Hematopoietic multipotent progenitor cell treated with erythropoietin and hydrocortisone succinate and interleukin-3 and kit ligand, for 17 days (in vitro differentiated cells): Measurements from ENCODE around the gene C5orf15.
A peak's percentile ranks its signal among the peaks of the same experiment; 100 is the strongest.
"Not testable (repeated sequence)": the region's sequence is repeated elsewhere in the genome, so short reads cannot be mapped to it uniquely, and the experiment has no call there.

Source experiments
- DNase-seq: peaks from one replicate; pipeline ENCODE4 v3.0.0-alpha.2; 2015; ENCODE audit warnings: low spot score

C5orf15 gene

GRCh38 chr5:133937628-133938027 is 30.8 kb downstream of the C5orf15 start:
- DNase-seq, result not testable (repeated sequence)

- peak; percentile 91 for DNase-seq
Measured at GRCh38 chr5:133936651-133937015, 31.8 kb downstream of the C5orf15 start.

DNA sequence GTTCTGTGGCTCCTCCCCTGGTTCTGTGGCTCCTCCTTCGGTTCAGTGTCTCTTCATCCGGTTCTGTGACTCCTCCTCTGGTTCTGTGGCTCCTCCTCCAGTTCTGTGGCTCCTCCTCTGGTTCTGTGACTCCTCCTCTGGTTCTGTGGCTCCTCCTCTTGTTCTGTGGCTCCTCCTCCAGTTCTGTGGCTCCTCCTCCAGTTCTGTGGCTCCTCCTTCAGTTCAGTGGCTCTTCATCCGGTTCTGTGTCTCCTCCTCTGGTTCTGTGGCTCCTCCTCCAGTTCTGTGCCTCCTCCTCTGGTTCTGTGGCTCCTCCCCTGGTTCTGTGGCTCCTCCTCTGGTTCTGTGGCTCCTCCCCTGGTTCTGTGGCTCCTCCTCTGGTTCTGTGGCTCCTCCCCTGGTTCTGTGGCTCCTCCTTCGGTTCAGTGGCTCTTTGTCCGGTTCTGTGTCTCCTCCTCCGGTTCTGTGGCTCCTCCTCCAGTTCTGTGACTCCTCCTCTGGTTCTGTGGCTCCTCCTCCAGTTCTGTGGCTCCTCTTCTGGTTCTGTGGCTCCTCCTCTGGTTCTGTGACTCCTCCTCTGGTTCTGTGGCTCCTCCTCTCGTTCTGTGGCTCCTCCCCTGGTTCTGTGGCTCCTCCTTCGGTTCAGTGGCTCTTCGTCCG is 32.3 kb downstream of the C5orf15 start:
- peak; percentile 88 for DNase-seq

GRCh38 chr5:133935667-133935940 is 32.8 kb downstream of the C5orf15 start:
- no peak for DNase-seq

- DNase-seq, result no peak
Measured at GRCh38 chr5:133934822-133935666, 33.4 kb downstream of the C5orf15 start.

DNA sequence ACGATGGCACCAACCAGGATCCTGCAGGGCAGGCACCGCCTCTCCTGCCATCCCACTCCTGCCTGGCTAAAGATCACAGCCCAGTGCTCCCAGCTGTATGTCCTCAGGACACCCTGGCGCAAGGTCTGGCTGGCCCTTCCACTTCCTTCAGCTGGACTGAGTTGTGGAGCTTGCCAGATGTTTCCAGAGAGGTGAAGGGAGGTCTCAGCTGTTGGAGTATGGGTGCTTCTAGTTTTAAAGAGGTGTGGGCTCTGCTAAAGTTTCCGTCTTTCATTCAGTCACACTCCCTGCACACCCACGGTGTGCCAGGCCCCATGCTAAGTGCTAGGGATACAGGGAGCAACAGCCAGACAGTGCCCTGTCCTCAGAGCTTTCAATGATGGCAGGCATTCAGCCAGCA is 34.1 kb downstream of the C5orf15 start:
- no peak for DNase-seq

DNA sequence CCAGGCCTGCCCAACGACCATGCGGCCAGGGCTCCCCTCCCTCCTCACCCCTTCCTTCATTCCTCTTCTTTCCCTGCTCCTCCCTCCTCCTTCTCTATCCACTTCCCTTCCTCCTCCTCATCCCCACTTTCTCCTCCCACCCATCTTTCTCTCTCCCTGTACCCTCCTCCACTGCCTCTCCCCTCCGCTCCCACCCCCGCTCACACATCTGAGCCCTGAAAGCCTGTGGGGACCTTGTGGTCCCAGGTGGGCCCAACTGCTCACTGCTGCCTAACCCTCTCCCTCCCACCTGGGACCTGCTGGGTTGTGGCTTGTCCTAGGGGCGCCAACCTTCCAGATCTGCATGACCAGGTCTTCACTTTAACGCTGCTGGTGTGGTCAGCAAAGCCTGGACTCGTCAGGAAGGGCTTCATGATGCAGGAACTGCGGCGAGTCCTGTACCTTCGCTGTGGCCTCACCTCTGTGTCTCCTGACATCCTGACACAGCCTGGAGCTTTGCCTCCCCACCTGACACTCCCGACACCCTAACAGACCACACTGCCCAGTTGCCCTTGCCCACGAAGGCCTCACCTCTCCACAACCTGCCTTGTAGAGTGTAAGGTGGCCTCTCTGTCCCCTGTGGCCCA is 34.6 kb downstream of the C5orf15 start:
- no peak for DNase-seq

GRCh38 chr5:133933169-133933509 is 35.3 kb downstream of the C5orf15 start:
- no peak for DNase-seq

GRCh38 chr5:133932441-133933168 is 35.8 kb downstream of the C5orf15 start:
- peak; percentile 85 for DNase-seq

DNA sequence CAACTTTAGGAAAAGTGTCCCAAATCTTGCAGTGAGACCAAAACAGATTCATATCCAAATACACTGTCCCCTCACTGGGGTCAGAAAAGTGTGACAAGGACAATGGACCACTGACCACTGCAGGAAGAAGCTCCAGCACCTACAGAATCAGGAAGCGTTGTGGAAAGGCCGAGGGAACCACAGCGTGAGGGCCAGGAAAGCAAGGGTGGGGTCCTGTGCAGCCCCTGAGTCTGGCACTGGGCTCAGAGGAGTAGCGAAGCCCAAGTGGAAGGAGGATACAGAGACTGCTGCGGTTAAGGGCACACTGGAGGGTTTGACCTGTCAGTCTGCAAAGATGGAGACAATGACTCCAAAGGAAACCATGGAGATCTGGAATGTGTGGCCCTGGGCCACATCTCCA is 36.9 kb downstream of the C5orf15 start:
- DNase-seq, result no peak

DNA sequence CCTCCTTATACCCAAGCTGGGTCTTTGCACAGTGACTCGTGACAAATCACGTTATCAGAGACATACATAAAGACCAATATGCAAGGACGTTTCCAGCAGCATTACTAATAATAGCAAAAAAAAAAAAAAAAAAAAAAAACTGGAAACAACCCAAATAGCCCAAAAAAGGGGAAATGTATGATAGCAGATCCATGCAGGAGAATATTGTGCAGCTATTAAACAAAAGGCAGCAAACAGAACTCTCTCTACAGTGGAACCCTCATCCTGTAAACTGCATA is 37.7 kb downstream of the C5orf15 start:
- no peak for DNase-seq

GRCh38 chr5:133930061-133930812 is 38.2 kb downstream of the C5orf15 start:
- peak; percentile 39 for DNase-seq

DNA sequence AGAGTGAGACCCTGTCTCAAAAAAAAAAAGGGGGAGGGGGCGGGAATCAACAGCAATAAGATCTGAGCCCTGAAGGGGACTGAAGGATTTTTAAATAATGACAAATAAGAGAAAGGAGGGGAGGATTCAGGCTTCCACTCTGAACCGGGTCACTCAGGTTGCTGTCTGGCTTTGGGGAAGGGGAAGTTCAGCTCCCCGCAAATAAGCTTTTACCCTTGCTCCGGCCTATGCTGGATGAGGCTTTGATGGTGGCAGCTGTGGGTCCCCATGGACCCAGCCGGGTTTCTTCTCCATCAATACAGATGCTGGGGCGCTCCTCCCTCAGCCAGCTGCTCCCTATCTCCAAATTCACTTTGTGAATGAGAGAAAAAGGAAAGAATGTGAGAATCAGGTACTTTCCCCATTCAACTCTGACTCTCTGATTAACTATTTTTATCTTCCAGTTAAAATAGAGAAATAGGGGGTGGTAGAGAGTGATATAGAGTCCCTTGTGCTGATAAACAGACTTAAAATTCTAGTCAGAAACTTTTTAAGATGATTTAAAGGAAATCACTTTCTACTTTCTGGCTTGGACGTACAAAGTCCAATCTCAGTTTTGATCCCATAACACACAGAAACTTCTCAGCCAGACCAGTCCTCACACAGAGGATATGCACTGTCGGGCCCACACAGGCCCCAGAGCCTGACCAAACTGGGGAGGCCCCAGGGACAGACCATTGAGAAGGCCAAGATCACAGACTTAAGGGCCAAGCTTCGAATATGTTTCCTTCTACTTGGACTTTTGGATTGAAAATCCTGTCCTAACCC is 39.6 kb downstream of the C5orf15 start:
- no peak for DNase-seq

DNA sequence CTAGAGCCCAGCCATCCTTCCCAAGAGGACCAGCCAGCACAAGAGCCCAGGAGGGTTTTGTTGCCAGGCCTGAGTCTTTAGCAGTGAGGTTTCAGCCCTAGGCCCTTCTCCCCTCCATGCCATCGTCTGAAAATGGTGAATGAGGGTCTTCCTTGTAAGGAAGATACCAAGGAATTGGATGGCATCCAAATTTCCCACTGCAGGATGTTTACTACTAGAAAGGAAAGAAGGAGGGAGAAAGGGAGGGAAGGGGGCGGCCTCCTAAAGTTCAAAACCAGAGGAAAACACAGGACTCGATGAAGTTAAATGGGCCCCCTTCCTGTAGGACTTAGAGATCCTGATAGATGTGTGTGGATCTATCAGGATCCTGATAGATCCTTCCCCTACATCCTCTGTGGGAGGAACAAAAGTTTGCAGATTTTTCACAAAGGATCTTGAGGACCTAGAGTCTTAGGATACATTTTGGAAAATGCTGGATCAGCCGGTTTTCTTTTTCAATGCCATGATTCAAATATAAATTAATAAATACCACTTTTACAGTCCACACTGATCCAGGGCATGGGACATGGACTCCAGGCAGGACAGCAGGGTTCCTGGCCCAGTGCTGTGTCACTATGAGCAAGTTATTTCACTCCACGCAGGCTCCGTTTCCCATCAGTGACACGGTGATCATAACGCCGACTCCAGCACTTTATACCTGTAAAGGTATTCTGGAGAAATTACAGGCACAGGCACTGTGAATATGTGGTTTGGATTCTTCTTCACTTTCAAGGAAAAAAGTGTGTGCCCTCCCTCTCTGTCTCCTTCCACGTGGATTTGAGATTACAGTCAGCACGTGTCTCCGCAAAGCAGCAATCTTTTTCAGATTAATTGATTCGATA is 40.9 kb downstream of the C5orf15 start:
- DNase-seq, result no peak

DNA sequence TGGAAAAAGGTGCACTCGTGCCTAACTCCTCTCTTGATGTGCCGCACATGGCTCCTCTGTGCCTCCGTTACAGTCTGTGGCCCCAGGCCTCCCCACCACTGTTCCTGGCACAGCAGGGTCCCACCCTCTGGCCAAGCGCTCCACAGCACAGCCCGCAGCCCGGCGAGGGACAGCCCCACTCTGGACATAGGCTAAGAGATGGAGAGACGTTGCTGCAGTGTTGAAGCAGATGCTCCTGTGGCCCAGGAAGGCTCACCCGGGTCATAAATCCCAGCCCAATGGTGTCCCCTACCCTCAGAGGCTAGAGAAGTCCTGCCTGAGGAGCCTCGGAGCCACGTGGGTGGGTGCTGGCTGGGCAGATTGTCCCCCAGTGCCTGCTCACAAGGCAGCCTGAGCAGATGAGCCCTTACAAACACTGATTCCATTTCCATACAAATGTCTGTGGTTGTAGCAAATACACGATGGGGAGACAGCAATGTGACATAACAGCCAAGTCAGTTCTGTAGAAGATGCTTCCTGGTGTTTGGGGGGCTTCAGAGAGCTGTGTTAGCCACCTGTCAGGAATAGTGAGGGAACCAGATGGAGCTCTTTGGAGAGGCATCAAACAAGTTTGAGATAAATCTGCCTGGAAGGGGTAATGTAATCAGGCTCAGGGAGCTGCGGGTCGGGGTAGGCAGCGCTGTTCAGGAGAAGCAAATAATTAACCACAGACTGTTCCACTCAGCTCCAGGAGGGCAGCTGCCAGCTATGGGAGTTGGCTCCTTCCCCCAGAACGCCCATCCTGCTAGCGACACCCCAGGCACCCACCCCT is 41.7 kb downstream of the C5orf15 start:
- no peak for DNase-seq

GRCh38 chr5:133925866-133926488 is 42.4 kb downstream of the C5orf15 start:
- no peak for DNase-seq

- DNase-seq, result no peak
Measured at GRCh38 chr5:133925269-133925668, 43.2 kb downstream of the C5orf15 start.

DNA sequence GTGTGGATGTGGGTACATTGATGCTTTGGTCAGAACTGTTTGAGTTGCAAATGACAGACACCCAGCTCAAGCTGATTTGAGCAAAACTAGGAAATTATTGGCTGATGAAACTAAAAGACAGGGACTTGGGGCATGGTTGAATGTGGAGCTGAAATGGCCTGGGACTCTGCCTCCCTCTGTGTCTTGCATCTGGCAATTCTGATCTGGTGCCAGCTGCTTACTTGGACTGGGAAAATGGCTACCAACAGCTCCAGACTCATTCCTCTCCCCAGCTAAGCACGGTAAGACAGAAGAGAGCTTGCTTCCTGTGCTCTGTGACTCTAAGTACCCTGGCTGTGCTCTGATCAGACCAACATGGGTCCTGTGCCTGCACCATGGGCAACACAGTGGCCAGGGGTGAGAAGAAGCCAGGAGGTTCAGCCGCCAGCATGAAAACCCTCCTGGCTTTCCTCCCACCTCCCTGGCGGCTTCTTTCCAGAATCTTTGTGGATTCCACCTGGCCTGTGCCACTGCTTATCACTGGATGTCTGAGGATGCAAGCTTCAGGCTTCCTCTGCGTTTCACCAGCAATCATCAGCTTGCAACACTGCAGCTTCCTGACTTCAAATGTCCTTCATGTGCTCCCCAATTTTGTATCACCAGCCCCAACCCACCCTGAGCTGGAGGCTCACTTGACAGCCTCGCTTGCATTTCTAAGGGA is 44.1 kb downstream of the C5orf15 start:
- no peak for DNase-seq

- no peak for DNase-seq
Measured at GRCh38 chr5:133921979-133922378, 46.4 kb downstream of the C5orf15 start.
